ENCODE results near the gene PPP2R5C. TPM values are rescaled to one million over a fixed set of nuclear protein-coding genes. Genes with fewer than 3 reads are reported as not detected.

Gene PPP2R5C
- total RNA-seq = 165 TPM

GRCh38 chr14:101761032-101761880 lies at the start of gene PPP2R5C:
Gene PPP2R5C, plus strand, starts transcription at chr14:101761709. Its CDS starts 185 bp downstream, at chr14:101761894.

GRCh38 chr14:101964297-101965180 lies 203.0 kb downstream of the PPP2R5C start, which contains the start of gene DYNC1H1:
Gene DYNC1H1, plus strand, starts transcription at chr14:101964573. Its CDS starts 119 bp downstream, at chr14:101964692.

Small RNA genes lying within 50 kb of the gene (small RNA-seq; reads per million reads assigned to genes)
- gene AL118558.2 (ENCODE audit: low replicate concordance) = not detected
- gene RNU6-790P (ENCODE audit: low replicate concordance) = not detected

Other genes starting within 250 kb of the PPP2R5C start
- not detected for gene DIO3, start 200.2 kb upstream of the PPP2R5C start, total RNA-seq
- 1,246 TPM for gene DYNC1H1, start 202.9 kb downstream of the PPP2R5C start, total RNA-seq